Fibroblast of pulmonary artery (primary cell): Measurements from ENCODE around the gene LLGL1.

ENCODE experiments used
- DNase-seq: peaks from one replicate; pipeline ENCODE4 v3.0.0-alpha.2; 2010; ENCODE audit warnings: low read depth
- H3K4me3 ChIP-seq: replicated peaks from 2 replicates; pipeline ENCODE4 v1.5.1; 2011; ENCODE audit warnings: low read depth, mild to moderate bottlenecking, control low read depth, low read length, moderate library complexity
- CTCF ChIP-seq: IDR thresholded peaks from 2 replicates; pipeline ENCODE4 v1.5.1; 2011; ENCODE audit warnings: mild to moderate bottlenecking, control low read depth, low read length, inconsistent platforms; ENCODE audit errors: missing control alignments

LLGL1 gene

DNA sequence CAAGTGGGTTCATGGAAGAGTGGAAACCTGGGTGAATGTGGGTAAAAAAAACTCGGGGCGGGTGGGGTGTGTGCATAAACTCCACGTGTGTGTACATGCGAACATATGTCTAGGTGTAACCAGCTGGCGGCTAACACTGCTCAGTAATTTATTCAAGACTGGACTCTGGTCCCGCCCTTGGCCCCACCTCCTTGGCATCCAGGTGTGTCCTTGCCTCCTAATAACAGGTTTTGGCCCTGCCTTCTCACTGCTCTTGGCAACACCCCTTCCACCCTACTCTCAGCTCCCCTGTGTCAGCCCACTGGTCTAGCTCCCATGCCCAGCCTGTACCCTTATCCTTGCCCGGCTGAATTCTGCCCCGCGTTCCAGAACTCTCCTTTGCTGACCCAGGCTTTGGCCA is 24.8 kb downstream of the LLGL1 start:
- TF ChIP-seq CTCF = no peak
- DNase-seq = no peak
- H3K4me3 ChIP-seq = no peak overlapping the region

- TF ChIP-seq CTCF = no peak
- no peak overlapping the region for H3K4me3 ChIP-seq
- DNase-seq = no peak
Measured at GRCh38 chr17:18250708-18251107, 25.3 kb downstream of the LLGL1 start.

GRCh38 chr17:18251204-18251603 is 25.8 kb downstream of the LLGL1 start:
- no peak for TF ChIP-seq CTCF
- DNase-seq = no peak
- H3K4me3 ChIP-seq = no peak overlapping the region

DNA sequence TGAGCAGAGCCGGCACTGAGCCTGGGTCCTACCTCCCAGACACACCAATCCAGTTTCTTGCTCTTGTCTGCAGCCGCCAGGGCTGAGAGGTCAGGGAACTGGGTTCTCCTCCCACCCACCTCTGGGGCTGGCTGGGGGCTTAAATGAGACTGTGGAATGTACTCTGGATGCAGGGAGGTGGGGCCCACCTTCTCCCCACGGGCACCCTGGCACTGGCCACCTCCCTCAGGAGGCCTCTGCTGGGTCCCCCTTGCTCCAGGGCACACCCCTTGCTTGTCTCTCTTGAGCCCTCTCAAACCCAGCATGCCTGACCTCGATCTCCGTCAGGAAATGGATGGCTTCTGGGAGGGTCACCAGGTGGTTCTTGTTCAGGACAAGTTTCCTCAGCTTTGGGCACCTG is 26.7 kb downstream of the LLGL1 start:
- DNase-seq = no peak
- H3K4me3 ChIP-seq = no peak overlapping the region
- TF ChIP-seq CTCF = no peak

DNA sequence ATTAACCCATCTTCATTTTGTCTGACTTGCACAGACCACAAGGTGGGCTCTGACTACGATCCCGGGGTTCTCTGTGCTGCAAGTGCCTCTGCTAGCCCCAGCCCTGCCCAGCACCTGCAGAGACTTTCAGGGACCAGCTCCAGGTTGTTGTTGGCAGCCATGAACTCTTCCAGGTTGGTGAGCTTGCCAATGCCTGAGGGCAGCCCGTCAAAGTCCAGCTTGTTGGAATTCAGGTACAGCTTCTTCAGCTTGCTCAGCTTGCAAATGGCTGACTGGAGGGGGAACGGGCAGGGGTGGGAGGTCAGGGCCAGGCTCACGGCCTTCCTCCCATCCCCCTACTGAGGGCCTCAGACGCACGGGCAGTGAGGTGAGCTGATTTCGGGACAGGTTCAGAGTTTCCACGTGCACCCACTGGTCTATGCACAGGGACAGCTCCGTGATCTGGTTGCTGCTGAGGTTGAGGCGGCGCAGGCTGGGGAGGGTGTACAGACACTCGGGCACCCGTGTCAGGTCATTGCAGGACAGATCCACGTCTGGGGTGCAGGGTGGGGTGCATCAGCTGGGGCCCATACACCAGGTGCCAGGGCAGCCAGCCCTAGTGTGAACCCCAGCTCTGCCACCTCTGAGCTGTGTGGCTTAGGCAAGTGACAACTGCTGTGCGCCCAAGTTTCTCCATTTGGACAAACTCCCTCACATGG is 27.9 kb downstream of the LLGL1 start:
- no peak overlapping the region for H3K4me3 ChIP-seq
- TF ChIP-seq CTCF = no peak
- DNase-seq = no peak

DNA sequence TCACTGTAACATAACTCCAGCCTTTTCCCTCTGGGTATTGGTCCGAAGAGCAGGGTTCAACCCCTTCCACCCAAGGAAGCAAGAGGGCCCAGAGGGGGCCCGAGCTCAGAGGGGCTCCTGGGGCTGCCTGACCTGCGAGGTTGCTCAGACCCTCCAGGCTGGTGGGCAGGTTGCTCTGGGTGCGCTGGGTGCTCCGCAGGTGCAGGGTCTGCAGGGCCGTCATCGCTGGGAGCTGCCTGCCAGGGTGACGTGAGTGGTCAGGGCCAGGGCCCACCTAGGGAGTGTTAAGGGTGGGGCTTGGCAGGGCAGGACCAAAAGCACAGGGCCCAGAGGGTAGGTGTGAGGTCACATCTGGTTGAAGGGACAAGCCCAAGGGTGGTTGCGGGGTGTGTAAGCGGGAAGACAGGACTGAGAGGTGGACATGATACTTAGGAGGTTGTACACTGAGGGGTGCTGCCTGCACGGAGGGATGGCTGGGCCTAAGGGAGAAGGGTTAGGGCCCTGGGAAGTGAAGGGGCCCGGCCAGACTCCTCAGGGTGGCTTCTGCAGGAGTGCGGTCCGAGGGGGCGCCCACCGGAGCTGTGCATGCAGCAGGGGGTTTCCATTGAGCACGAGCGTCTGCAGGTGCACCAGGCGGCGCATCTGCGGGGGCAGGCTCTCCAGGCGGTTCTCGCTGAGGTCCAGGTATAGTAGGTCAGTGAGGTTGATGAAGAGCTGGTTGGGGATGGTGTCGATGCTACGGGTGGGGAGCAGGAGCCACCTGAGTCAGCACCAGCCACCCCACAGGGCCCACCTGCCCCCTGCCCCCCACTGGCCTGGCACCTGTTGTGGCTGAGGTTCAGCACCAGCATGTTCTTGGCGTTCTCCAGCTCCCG is 28.7 kb downstream of the LLGL1 start:
- no peak overlapping the region for H3K4me3 ChIP-seq
- no peak for DNase-seq
- no peak for TF ChIP-seq CTCF
